Activated CD8-positive, alpha-beta T cell treated with anti-CD3 and anti-CD28 coated beads, Interleukin-2, amount 10 ng/mL, durations not matched to agents 7 days and 5 days (primary cell): ENCODE measurements around the gene IL6. TPM values are rescaled to one million over a fixed set of nuclear protein-coding genes. Genes with fewer than 3 reads are reported as not detected.
"Not testable (repeated sequence)": the region's sequence is repeated elsewhere in the genome, so short reads cannot be mapped to it uniquely, and the experiment has no call there.

Experiments used
- ATAC-seq: fragments of 150-1000 bp; cut with Tn5 transposase; one replicate; pipeline ENCODE4 v1.10.0; 2021; ENCODE audit warnings: moderate library complexity
- CTCF ChIA-PET: fragments of 350-600 bp; sonication (Branson Sonifier 250); formaldehyde crosslinking; loops from one replicate; lab custom pipeline; 2021; ENCODE audit warnings: antibody characterized with exemption; lab: Charles Lee
- POLR2A ChIA-PET: fragments of 350-600 bp; sonication (Branson Sonifier 250); formaldehyde crosslinking; loops from one replicate; lab custom pipeline; 2021; ENCODE audit warnings: antibody characterized with exemption; lab: Charles Lee
- DNase-seq: peaks from one replicate; pipeline ENCODE4 v3.0.0-alpha.2; 2020
- H3K27ac Mint-ChIP-seq: one replicate; pipeline ENCODE4 v1.8.0; 2021; ENCODE audit warnings: mild to moderate bottlenecking, mixed read lengths
- H3K27me3 Mint-ChIP-seq: one replicate; pipeline ENCODE4 v1.8.0; 2021; ENCODE audit warnings: low read depth, mixed read lengths
- H3K36me3 Mint-ChIP-seq: one replicate; pipeline ENCODE4 v1.8.0; 2021; ENCODE audit warnings: low read depth, mixed read lengths
- H3K4me1 Mint-ChIP-seq: one replicate; pipeline ENCODE4 v1.8.0; 2021; ENCODE audit warnings: low read depth, mixed read lengths
- H3K4me3 Mint-ChIP-seq: one replicate; pipeline ENCODE4 v1.8.0; 2021; ENCODE audit warnings: mild to moderate bottlenecking, mixed read lengths
- H3K9me3 Mint-ChIP-seq: one replicate; pipeline ENCODE4 v1.8.0; 2022; ENCODE audit warnings: mixed read lengths; ENCODE audit not compliant: insufficient read depth
- total RNA-seq, 2 experiments: library from RNA; stranded (reverse); gene quantifications; one replicate each; pipeline ENCODE4 v1.2.3, GENCODE V29; 2021

IL6 gene
- under 1 TPM in 1 of 2 experiments, not detected in 1; 0.65 TPM for total RNA-seq

DNA sequence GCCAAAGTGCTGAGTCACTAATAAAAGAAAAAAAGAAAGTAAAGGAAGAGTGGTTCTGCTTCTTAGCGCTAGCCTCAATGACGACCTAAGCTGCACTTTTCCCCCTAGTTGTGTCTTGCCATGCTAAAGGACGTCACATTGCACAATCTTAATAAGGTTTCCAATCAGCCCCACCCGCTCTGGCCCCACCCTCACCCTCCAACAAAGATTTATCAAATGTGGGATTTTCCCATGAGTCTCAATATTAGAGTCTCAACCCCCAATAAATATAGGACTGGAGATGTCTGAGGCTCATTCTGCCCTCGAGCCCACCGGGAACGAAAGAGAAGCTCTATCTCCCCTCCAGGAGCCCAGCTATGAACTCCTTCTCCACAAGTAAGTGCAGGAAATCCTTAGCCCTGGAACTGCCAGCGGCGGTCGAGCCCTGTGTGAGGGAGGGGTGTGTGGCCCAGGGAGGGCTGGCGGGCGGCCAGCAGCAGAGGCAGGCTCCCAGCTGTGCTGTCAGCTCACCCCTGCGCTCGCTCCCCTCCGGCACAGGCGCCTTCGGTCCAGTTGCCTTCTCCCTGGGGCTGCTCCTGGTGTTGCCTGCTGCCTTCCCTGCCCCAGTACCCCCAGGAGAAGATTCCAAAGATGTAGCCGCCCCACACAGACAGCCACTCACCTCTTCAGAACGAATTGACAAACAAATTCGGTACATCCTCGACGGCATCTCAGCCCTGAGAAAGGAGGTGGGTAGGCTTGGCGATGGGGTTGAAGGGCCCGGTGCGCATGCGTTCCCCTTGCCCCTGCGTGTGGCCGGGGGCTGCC, at the start of gene IL6:
TSS of gene IL6 (plus strand) at position 294 of the 807 bp plus-strand sequence. CDS start at position 357, 63 bp downstream.
- POLR2A ChIA-PET = interaction anchor here (0.6 to 0.9 kb wide), 3 partner anchors 49 to 164 kb away, joined by 3 read pairs; no protein-coding TSS in a partner anchor
- no peaks in the 10 kb centered on the region for H3K36me3 Mint-ChIP-seq

DNA sequence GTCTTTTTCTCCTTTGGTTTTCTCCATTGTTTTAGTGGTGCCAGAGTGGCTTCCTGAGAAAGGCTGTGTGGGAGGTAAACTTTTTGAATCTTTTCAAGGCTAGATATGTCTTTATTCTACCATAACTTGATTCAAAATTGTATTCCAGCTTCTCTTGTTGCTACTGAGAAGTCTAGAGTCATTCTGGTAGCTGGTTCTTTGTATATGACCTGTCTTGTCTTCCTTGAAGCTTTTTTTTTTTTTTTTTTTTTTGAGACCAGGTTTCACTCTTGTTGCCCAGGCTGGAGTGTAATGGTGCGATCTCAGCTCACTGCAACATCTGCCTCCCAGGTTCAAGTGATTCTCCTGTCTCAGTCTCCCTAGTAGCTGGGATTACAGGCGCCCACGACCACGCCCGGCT, 49.7 kb upstream of the IL6 start:
- H3K4me3 Mint-ChIP-seq = peak overlapping the region; percentile 56
- POLR2A ChIA-PET, H3K27me3 Mint-ChIP-seq, DNase-seq, ATAC-seq, H3K9me3 Mint-ChIP-seq: not testable (repeated sequence)
- CTCF ChIA-PET = interaction anchor here (2.0 to 6.7 kb wide), 2 partner anchors 49 to 117 kb away, joined by 9 to 37 read pairs; partner anchors contain the start of gene IL6
- peaks cover 90% of the 10 kb centered on the region for H3K4me1 Mint-ChIP-seq
- peak overlapping the region; percentile 88 for H3K27ac Mint-ChIP-seq
- H3K36me3 Mint-ChIP-seq = peaks cover 35% of the 10 kb centered on the region

More for the DNA sequence above, at the start of gene IL6:
- CTCF ChIA-PET = interaction anchor here (0.7 to 14.8 kb wide), 38 partner anchors 8 to 380 kb away, joined by 3 to 457 read pairs (median 4); no protein-coding TSS in a partner anchor
- Mint-ChIP-seq H3K9me3 (no peaks in the 10 kb centered on the region), H3K27ac (peak within 1 kb of the TSS; percentile 63), H3K4me1 (peaks cover 60% of the 10 kb centered on the region), H3K4me3 (peak within 1 kb of the TSS; percentile 56), H3K27me3 (peaks cover 30% of the 10 kb centered on the region)
- no peak for DNase-seq
- ATAC-seq = peak; percentile 52

- no peaks in the 10 kb centered on the region for H3K27me3 Mint-ChIP-seq
- peak; percentile 26 for DNase-seq
- peak; percentile 9 for ATAC-seq
- ChIA-PET POLR2A (interaction anchor here (1.6 kb wide), 1 partner anchor 23 kb away, joined by 3 read pairs; no protein-coding TSS in a partner anchor), CTCF (interaction anchor here (1.3 to 6.7 kb wide), 4 partner anchors 17 to 117 kb away, joined by 5 to 37 read pairs (median 8); partner anchors contain the start of gene IL6)
- H3K4me3 Mint-ChIP-seq = peak overlapping the region; percentile 56
- peaks cover 6% of the 10 kb centered on the region for H3K9me3 Mint-ChIP-seq
- H3K27ac Mint-ChIP-seq = peak overlapping the region; percentile 88
- peaks cover 88% of the 10 kb centered on the region for H3K4me1 Mint-ChIP-seq
- peaks cover 35% of the 10 kb centered on the region for H3K36me3 Mint-ChIP-seq
Observed at GRCh38 chr7:22677680-22678079, 49.3 kb upstream of the IL6 start.

GRCh38 chr7:22680482-22680911, 46.5 kb upstream of the IL6 start:
- Mint-ChIP-seq H3K27me3 (peaks cover 19% of the 10 kb centered on the region), H3K4me3 (peak overlapping the region; percentile 45), H3K9me3 (no peaks in the 10 kb centered on the region), H3K36me3 (peaks cover 29% of the 10 kb centered on the region), H3K27ac (peak overlapping the region; percentile 92), H3K4me1 (peaks cover 67% of the 10 kb centered on the region)
- CTCF ChIA-PET = interaction anchor here (1.1 to 6.7 kb wide), 5 partner anchors 8 to 120 kb away, joined by 3 to 37 read pairs (median 4); partner anchors contain the start of gene IL6
- ATAC-seq (peak; percentile 38), DNase-seq (peak; percentile 35)
- POLR2A ChIA-PET = interaction anchor here (0.8 kb wide), 1 partner anchor 15 kb away, joined by 3 read pairs; no protein-coding TSS in a partner anchor

- H3K27me3 Mint-ChIP-seq = peaks cover 21% of the 10 kb centered on the region
Observed at GRCh38 chr7:22681312-22681711, 45.7 kb upstream of the IL6 start.

GRCh38 chr7:22681852-22682657, 44.9 kb upstream of the IL6 start:
- ChIA-PET POLR2A (no interaction called here), CTCF (interaction anchor here (0.9 to 1.5 kb wide), 3 partner anchors 9 to 122 kb away, joined by 4 read pairs; partner anchors contain the start of gene IL6)
- H3K27ac Mint-ChIP-seq = peak overlapping the region; percentile 3
- DNase-seq (no peak), ATAC-seq (no peak)
- no peak overlapping the region for H3K4me3 Mint-ChIP-seq
- H3K27me3 Mint-ChIP-seq = peaks cover 21% of the 10 kb centered on the region
- H3K4me1 Mint-ChIP-seq = peaks cover 52% of the 10 kb centered on the region
- H3K36me3 Mint-ChIP-seq = peaks cover 29% of the 10 kb centered on the region
- no peaks in the 10 kb centered on the region for H3K9me3 Mint-ChIP-seq

More at GRCh38 chr7:22681312-22681711, 45.7 kb upstream of the IL6 start:
- H3K36me3 Mint-ChIP-seq = peaks cover 29% of the 10 kb centered on the region
- H3K4me1 Mint-ChIP-seq = peaks cover 59% of the 10 kb centered on the region
- DNase-seq (no peak), ATAC-seq (no peak)
- no peaks in the 10 kb centered on the region for H3K9me3 Mint-ChIP-seq
- POLR2A ChIA-PET = interaction anchor here (0.8 kb wide), 1 partner anchor 16 kb away, joined by 3 read pairs; no protein-coding TSS in a partner anchor
- H3K27ac Mint-ChIP-seq = peak overlapping the region; percentile 92
- H3K4me3 Mint-ChIP-seq = no peak overlapping the region
- CTCF ChIA-PET = interaction anchor here (1.2 to 6.7 kb wide), 4 partner anchors 9 to 121 kb away, joined by 4 to 37 read pairs (median 4); partner anchors contain the start of gene IL6

- H3K4me3 Mint-ChIP-seq = no peak overlapping the region
- no peaks in the 10 kb centered on the region for H3K9me3 Mint-ChIP-seq
- H3K36me3 Mint-ChIP-seq = peaks cover 27% of the 10 kb centered on the region
- peaks cover 26% of the 10 kb centered on the region for H3K27me3 Mint-ChIP-seq
- H3K4me1 Mint-ChIP-seq = peaks cover 40% of the 10 kb centered on the region
- ChIA-PET CTCF (interaction anchor here (0.9 kb wide), 1 partner anchor 44 kb away, joined by 4 read pairs; the partner anchor contains the start of gene IL6), POLR2A (interaction anchor here (0.9 kb wide), 1 partner anchor 11 kb away, joined by 4 read pairs; no protein-coding TSS in a partner anchor)
- no peak overlapping the region for H3K27ac Mint-ChIP-seq
- ATAC-seq (no peak), DNase-seq (no peak)
Observed at GRCh38 chr7:22683379-22683778, 43.6 kb upstream of the IL6 start.

DNA sequence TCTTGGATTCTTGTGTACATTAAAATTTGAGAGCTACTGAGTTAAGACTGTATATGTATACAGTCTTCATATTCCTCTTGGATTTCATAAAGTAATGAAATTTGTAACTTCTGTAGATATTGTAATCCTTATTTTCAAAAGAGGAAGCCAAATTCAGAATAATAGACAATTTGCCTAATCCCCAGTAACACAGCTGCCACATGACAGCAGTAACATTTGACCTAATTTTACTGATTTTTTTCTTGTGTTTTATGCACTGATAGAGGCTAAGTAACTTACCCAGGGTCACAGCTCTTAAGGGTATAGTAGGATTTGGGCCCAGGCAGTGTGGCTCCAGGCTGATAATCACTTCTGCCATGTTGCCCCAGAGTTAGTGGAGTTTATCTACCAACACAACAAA, 40.4 kb upstream of the IL6 start:
- H3K27ac Mint-ChIP-seq = no peak overlapping the region
- H3K27me3 Mint-ChIP-seq = peaks cover 45% of the 10 kb centered on the region
- H3K4me1 Mint-ChIP-seq = peaks cover 18% of the 10 kb centered on the region
- POLR2A ChIA-PET = no interaction called here
- no peak for DNase-seq
- H3K36me3 Mint-ChIP-seq = peaks cover 17% of the 10 kb centered on the region
- H3K9me3 Mint-ChIP-seq = no peaks in the 10 kb centered on the region
- no peak overlapping the region for H3K4me3 Mint-ChIP-seq
- ATAC-seq = no peak
- CTCF ChIA-PET = interaction anchor here (0.7 to 1.4 kb wide), 3 partner anchors 10 to 126 kb away, joined by 3 read pairs; partner anchors contain the start of gene IL6

DNA sequence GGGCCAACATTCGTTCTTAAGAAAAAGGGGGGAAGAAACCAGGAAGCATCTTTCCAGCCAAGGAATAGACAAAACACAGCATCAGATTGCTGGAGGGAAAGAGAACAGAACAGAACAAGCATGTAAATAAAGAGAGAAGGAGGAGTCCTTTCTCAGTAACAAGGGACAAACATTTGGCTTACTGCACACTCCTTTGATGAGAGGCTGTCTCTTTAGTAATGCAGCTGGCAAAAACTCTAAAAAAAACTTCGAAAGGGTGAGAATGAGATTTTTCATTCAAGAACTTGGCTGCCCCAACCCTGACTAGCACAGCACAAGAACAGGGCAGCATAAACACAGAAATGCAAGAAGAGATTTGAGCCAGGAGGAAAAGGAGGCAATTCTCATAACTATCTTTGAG, 38.9 kb upstream of the IL6 start:
- ChIA-PET CTCF (interaction anchor here (1.2 kb wide), 1 partner anchor 37 kb away, joined by 5 read pairs; no protein-coding TSS in a partner anchor), POLR2A (no interaction called here)
- ATAC-seq = no peak
- H3K36me3 Mint-ChIP-seq = peaks cover 10% of the 10 kb centered on the region
- no peak for DNase-seq
- peaks cover 49% of the 10 kb centered on the region for H3K27me3 Mint-ChIP-seq
- no peak overlapping the region for H3K27ac Mint-ChIP-seq
- peaks cover 7% of the 10 kb centered on the region for H3K4me1 Mint-ChIP-seq
- no peak overlapping the region for H3K4me3 Mint-ChIP-seq
- no peaks in the 10 kb centered on the region for H3K9me3 Mint-ChIP-seq

DNA sequence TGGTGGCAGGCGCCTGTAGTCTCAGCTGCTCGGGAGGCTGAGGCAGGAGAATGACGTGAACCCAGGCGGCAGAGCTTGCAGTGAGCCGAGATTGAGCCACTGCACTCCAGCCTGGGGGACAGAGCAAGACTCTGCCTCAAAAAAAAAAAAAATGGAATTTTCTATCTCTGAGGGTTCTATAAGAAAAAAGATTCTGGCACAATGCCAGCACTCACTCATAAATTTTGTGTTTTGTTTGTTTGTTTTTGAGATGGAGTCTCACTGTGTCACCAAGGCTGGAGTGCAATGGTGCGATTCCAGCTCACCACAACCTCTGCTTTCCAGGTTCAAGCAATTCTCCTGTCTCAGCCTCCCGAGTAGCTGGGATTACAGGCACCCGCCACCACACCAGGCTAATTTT, 38.1 kb upstream of the IL6 start:
- H3K27ac Mint-ChIP-seq, ATAC-seq, H3K9me3 Mint-ChIP-seq, H3K4me3 Mint-ChIP-seq, CTCF ChIA-PET, DNase-seq, POLR2A ChIA-PET: not testable (repeated sequence)
- H3K36me3 Mint-ChIP-seq = peaks cover 11% of the 10 kb centered on the region
- H3K4me1 Mint-ChIP-seq = peaks cover 12% of the 10 kb centered on the region
- peaks cover 42% of the 10 kb centered on the region for H3K27me3 Mint-ChIP-seq
